ENCODE results near the gene CT83. TPM values are rescaled to one million over a fixed set of nuclear protein-coding genes. Genes with fewer than 3 reads are reported as not detected.

The CT83 gene
- total RNA-seq, result not detected
- polyA plus RNA-seq, result not detected
- long read RNA-seq, donor 1, result 0 reads
- long read RNA-seq, donor 2, result 0 reads
- long read RNA-seq, donor 3, result 0 reads

- no peaks in the 10 kb centered on the region for H3K4me1 ChIP-seq
- intact Hi-C loops (cut with DNase I), result no loop called here
- no peak within 1 kb of the TSS for H3K4me3 ChIP-seq
- no peaks in the 10 kb centered on the region for H3K27me3 ChIP-seq
- 73 to 90% (median 84%) methylated on average over 18 of the region's 18 CpGs for WGBS, 4 donors
- no peaks in the 10 kb centered on the region for H3K36me3 ChIP-seq
- no peak for DNase-seq
- no peak for TF ChIP-seq POLR2A (IDR thresholded peaks at IDR 0.05)
- TF ChIP-seq, protein P1, sequence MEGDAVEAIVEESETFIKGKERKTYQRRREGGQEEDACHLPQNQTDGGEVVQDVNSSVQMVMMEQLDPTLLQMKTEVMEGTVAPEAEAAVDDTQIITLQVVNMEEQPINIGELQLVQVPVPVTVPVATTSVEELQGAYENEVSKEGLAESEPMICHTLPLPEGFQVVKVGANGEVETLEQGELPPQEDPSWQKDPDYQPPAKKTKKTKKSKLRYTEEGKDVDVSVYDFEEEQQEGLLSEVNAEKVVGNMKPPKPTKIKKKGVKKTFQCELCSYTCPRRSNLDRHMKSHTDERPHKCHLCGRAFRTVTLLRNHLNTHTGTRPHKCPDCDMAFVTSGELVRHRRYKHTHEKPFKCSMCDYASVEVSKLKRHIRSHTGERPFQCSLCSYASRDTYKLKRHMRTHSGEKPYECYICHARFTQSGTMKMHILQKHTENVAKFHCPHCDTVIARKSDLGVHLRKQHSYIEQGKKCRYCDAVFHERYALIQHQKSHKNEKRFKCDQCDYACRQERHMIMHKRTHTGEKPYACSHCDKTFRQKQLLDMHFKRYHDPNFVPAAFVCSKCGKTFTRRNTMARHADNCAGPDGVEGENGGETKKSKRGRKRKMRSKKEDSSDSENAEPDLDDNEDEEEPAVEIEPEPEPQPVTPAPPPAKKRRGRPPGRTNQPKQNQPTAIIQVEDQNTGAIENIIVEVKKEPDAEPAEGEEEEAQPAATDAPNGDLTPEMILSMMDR (IDR thresholded peaks at IDR 0.05), result no peak
- no peak within 1 kb of the TSS for H3K27ac ChIP-seq
- H3K9me3 ChIP-seq, result peaks cover 0 to 4% (median 0%) of the 10 kb centered on the region in 12 donors
- no peak for ATAC-seq
Measured at GRCh38 chrX:116462822-116463221, at the start of gene CT83. Gene CT83, minus strand, starts transcription at chrX:116462976. Its CDS starts 120 bp downstream, at chrX:116462856.

- no peak for ATAC-seq
- Histone ChIP-seq H3K27ac (no peak overlapping the region), H3K4me1 (no peaks in the 10 kb centered on the region), H3K4me3 (no peak overlapping the region), H3K9me3 (peaks cover 0 to 2% (median 0%) of the 10 kb centered on the region in 12 donors), H3K27me3 (no peaks in the 10 kb centered on the region), H3K36me3 (no peaks in the 10 kb centered on the region)
- TF ChIP-seq POLR2A (IDR thresholded peaks at IDR 0.05), result no peak
- TF ChIP-seq, protein P1 (IDR thresholded peaks at IDR 0.05), result no peak
- DNase-seq, result no peak
- intact Hi-C loops (cut with DNase I), result loop anchor here in 1 of 10 donors (10.0 kb wide), 1 partner anchor 1755 kb away; no protein-coding TSS in a partner anchor
Measured at GRCh38 chrX:116499780-116500179, 37.0 kb upstream of the CT83 start.

GRCh38 chrX:116493271-116493670, 30.5 kb upstream of the CT83 start:
- intact Hi-C loops (cut with DNase I), result loop anchor here in 1 of 10 donors (10.0 kb wide), 1 partner anchor 1762 kb away; no protein-coding TSS in a partner anchor
- no peaks in the 10 kb centered on the region for H3K4me1 ChIP-seq
- no peak overlapping the region for H3K4me3 ChIP-seq
- no peaks in the 10 kb centered on the region for H3K36me3 ChIP-seq
- no peak overlapping the region for H3K27ac ChIP-seq
- H3K27me3 ChIP-seq, result no peaks in the 10 kb centered on the region
- no peak for ATAC-seq
- no peak for DNase-seq
- WGBS, 4 donors, result 52 to 77% (median 55%) methylated on average over 2 of the region's 2 CpGs
- H3K9me3 ChIP-seq, result no peaks in the 10 kb centered on the region
- TF ChIP-seq POLR2A (IDR thresholded peaks at IDR 0.05), result no peak
- TF ChIP-seq, protein P1 (IDR thresholded peaks at IDR 0.05), result no peak

DNA sequence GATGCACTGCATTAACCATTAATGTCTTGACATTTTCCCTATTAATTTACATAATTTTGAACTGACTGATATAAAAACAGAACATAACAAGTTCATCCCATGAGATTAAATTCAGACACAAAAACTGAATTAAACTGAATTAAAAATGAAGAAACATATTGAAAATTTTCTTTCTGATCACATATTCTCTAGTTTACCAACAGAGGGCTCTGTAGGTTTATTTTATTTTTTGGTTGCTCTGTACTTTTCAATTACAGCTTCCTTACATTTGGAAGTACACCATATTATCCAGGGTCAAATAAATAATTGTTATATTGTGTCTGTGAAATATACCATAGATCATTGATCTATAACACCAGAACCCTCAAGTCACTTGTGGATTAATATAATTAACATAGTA, 27.3 kb upstream of the CT83 start:
- ATAC-seq (no peak), DNase-seq (no peak)
- H3K27me3 ChIP-seq, result no peaks in the 10 kb centered on the region
- no peak overlapping the region for H3K27ac ChIP-seq
- no peaks in the 10 kb centered on the region for H3K4me1 ChIP-seq
- no peaks in the 10 kb centered on the region for H3K9me3 ChIP-seq
- intact Hi-C loops (cut with DNase I), result loop anchor here in 1 of 10 donors (10.0 kb wide), 1 partner anchor 1765 kb away; no protein-coding TSS in a partner anchor
- no peak overlapping the region for H3K4me3 ChIP-seq
- no peak for TF ChIP-seq POLR2A (IDR thresholded peaks at IDR 0.05)
- TF ChIP-seq, protein P1 (IDR thresholded peaks at IDR 0.05), result peak in 8 of 12 donors; percentile 13 to 37 (median 28)
- H3K36me3 ChIP-seq, result no peaks in the 10 kb centered on the region

Measured in heart left ventricle (tissue), 16 donors.